HuH-7.5 (cell line): Measurements from ENCODE around the gene STK10.

Experiments used
- DNase-seq: peaks from one replicate; pipeline ENCODE4 v3.0.0; 2011; ENCODE audit warnings: low spot score

Gene STK10

DNA sequence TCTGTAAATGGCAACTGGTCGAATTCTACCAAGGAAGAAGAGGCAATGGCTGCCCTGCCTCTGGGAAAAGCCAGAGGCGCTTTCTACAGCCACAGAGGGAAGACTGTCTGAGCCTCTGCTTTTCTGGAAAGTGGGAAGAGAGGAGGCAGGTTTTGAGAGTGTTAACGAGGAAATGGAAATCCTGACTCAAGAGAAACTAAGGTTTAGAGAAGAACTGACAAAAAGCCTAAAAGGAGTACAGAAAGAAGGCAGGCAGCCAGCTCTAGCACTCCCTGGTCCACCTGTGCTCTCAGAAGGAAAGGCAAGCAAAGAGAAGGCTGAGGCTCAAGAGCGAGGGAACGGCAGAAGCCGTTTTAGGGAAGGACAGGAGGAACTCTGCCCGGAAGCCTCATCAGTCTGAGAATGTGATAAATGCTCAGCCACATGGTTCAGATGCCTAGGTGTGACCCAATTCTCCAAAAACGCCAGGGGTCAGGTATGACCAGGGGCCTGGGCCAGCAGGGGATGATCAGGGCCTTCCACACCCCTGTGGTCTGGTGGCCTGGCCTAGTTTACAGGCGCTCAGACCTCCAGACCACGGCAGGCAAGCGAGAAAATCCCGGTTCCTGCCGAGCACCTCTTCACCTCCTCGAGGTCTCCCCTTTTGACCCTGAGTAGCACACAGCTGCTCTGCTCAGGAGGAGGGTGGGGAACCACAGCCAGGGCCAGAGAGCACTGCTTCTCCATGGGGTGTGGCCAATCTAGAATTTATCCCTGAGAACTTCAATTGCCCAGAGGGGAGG lies 101.6 kb downstream of the STK10 start:
- DNase-seq: no peak

DNA sequence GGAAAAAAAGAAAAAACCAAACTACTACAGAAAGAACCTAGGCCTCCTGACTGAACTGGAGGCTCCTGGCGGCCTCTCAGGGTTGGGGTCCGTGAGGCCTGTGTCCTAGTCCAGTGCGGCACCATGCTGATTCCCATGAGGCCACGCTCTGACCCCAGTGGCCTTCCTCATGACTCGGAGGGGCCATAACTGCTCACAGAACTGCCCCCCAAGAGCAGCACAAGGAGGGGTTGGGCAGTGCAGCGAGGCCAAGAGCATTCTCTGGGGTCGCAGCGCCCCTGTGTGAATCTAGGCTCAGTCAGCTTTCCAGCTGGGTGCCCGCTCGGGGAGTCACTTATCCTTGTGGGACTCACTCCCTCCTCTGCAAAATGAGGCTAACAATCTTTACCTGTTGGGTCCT lies 102.3 kb downstream of the STK10 start:
- DNase-seq: no peak

DNA sequence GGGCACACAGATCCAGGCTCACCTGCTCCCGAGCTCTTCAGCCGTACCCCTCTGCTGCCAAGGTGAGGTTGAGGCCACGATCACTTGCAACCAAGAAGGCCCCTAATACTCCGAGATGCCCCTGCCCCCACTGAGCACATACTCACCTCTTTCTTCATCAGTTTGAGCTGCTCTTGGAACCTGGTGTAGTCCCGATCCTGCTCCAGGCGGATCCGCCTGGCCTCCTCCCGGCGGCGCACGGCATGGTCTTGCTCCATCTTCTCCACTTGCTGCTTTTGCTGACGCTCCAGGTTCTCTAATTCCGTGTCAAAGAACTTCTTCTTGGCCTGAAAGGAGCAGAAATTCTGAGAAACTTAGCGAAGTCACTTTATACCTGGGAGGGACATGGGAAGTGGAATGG lies 105.8 kb downstream of the STK10 start:
- DNase-seq: no peak

DNA sequence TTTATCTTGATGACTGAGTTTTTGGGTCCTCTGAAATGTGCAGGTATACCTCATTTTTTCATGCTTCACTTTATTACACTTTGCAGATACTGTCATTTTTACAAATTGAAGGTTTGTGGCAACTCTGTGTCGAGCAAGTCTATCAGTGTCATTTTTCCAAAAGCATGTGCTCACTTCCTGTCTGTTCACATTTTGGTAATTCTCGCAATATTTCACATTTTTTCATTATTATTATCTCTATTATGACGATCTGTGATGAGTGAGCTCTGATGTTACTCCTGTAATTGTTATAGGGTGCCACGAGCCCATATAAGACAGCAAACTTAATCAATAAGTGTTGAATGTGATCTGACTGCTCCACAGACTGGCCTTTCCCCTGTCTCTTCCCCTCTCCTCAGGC lies 108.1 kb downstream of the STK10 start:
- DNase-seq: no peak

DNA sequence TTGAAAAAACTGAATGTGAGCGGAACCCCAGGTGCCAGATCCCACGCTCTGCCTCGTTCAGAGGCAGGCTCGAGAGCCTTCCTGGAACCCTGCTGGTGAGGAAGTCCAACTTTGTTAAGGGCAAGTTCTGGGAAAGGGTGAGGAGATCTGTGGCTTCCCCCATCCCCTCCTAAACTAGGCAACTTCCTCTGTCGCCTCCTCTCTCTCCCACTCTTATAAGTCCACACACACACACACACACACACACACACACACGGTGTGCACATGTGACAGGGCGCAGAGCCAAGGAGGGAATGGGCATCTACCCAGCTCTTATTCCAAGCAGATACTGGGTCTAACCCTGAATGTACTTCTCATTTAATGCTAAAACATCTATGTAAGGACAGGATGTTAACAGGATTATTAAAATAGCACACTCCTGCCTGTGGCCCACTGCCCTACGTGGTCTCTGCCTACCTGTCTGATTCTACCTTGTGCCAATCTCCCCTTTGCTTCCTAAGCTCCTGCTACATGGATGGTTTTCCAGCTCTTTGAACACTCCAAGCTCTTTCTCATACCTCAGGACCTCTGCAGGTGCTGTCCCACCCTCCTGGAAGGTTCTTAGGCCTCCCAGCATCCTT lies 109.2 kb downstream of the STK10 start:
- DNase-seq: no peak

DNA sequence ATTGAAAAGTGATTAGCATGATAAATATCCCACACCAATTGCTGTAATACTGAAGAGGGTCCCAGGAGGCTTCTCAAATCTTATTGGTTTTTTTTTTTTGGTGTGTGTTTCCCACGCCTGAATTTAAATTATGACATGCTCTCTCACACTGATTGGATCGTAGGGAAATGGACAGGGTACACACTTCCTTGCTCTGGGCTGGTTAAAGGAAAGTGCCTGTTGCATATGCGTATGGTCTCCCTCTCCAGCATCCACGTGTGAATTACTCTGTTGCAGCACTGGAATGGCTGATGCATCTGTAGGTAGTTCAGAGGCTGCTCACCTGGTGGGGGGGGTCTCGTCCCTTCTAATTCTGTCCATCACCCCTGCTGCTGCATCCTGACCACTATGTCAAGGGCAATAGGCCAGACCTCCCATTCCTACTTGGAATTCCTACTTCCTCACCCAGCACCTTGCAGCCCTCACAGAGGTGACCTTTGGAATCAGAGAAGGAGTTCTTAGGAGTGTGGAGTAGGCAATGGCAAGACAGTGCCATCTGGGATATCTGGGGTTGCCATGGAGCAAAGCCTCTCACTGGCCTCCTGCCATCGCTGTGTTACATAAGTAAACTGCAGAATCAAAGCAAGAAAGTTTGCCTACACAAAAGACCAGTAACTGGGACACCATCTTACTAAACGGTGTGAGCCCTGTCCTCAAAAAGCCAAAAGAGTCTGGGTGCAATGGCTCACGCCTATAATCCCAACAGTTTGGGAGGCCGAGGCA lies 110.2 kb downstream of the STK10 start:
- DNase-seq: no peak

DNA sequence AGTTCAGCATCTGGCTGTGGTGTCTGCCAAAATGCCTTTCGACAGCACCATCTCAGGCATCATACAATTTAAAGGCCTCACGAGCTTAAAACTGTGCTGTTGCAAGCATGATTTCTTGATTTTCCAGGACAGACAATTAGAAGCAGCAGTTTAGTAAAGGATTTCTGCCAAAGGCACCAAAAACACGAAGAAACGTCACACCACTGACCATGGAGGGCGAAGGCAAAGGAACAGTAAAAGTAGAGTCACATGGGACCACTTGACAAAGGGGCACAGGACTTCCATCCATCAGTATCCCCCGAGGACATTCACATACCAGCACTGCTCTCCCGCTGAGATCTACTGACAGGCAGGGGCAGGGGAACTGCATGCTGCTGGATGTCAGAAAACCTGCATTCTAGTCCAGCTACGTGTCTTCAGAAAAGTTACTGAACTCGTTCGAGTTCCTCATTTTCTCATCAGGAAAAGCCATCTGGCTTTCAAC lies 111.2 kb downstream of the STK10 start:
- no peak for DNase-seq

DNA sequence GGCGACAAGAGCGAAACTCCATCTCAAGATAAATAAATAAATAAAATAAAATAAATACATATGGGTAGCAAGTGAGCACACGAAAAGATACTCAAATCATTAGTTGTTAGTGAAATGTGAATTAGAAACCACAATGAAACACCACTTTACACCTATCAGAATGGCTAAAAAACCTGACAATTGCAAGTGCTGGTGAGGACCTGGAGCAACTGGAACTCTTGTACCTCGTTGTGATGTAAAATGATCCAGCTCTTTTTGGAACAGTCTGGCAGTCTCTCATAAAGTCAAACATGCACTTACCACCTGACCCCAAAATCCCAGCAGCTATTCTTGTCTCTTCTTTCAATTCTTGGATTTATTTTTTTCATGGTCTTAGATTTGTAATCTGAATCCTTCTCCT lies 112.4 kb downstream of the STK10 start:
- DNase-seq: no peak

DNA sequence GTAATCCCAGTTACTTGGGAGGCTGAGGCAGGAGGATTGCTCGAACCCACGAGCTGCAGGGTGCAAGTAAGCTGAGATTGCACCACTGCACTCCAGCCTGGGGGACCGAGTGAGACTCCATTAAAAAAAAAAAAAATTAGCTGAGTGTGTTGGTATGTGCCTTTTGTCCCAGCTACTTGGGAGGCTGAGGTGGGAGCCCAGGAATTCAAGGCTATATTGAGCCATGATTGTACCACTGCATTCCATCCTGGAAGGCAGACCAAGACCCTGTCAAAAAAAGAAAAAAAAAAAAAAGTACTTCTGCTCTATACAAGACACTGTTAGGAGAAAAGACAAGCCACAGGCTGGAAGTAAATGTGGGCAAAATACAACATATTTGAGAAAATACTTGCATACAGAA lies 113.1 kb downstream of the STK10 start:
- no peak for DNase-seq

DNA sequence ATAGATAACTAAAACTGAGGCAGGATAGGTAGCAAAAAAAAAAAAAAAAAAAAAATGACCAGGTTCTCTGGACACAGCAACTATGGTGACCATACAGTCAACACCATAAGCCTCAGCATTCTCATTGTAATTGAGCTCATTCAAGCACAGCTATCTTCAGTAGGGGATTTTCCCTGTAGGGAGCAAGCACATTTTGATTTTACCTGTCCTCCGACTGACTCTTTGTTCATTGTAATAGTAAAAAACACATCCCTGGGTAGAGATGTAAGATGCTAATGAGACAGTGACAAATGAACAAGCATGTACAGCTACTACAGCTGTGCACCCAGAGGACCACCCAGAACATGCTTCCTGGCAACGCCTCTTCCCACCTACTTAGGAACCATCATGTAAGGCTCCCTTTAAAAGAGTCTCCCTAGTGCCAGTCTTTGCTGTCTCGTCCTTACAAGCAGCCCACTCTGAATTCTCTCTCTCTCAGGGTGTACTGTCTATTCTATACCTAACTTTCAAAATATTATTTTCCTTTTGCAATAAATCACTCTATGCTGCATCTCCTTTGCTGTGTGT lies 116.6 kb downstream of the STK10 start:
- DNase-seq: no peak

DNA sequence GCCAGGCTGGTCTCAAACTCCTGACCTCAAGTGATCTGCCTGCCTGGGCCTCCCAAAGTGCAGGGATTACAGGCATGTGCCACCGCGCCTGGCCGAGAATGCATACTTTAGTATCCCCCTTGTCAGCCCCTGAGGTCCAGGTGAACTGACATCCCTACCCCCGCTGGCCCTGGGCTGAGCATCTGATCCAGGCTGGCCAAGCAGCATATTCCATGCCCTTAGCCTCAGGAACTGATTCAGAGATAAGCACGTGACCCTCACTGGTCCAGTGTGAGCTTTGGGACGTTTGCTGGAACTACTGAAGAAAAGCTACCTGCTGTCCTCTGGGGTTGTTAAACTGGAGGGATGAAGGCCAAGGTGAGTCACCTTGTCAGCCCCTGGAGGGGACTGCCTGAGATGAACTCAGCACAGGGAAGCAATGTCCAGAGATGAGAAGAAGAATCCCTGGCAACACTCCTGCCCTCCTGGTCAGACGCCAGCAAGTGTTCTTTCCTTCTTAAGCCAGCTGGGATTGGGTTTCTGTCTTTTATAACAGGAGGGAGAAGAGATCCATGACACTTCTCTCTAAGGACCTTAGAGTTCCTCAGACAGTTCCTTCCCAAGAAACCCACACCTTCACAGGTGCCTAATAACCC lies 122.5 kb downstream of the STK10 start:
- no peak for DNase-seq

DNA sequence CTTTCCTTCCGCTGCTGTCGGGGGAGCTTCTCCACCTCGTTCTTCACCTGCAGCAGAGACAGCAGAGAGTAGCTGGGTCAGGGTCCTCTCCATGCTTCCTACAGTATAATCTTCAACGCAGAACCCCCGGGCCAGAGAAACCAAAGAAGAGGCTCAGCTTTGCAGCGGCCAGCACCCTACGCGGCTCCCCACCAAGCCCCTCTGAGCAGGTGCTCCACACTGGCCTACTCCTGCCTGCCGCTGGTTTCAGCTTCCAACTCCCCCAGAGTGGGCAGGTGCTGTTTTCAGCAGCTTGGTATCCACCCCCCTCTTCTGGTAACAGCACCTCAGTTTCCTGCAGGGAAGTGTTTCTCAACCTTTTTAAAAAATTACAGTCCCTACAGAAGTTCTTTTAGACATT lies 123.3 kb downstream of the STK10 start:
- DNase-seq: no peak

DNA sequence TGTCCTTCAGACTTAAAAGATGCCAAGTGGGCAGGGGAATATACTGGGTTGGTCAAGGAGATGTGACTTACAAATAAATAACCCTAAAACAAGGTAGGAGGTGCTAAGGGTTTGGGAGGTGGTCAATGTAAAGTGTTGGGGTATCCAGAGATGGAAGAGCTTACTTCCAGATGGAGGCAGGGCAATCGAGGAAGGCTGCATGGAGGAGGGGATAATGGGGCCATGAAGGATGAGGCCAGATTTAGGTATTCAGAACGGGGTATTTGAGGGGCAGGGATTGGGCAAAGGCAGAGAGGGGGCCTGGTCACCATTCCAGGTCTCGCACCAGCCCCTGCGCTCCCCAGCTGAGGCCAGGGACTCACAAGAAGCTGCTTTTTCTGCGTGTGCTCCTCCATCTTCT lies 123.7 kb downstream of the STK10 start:
- DNase-seq: no peak

DNA sequence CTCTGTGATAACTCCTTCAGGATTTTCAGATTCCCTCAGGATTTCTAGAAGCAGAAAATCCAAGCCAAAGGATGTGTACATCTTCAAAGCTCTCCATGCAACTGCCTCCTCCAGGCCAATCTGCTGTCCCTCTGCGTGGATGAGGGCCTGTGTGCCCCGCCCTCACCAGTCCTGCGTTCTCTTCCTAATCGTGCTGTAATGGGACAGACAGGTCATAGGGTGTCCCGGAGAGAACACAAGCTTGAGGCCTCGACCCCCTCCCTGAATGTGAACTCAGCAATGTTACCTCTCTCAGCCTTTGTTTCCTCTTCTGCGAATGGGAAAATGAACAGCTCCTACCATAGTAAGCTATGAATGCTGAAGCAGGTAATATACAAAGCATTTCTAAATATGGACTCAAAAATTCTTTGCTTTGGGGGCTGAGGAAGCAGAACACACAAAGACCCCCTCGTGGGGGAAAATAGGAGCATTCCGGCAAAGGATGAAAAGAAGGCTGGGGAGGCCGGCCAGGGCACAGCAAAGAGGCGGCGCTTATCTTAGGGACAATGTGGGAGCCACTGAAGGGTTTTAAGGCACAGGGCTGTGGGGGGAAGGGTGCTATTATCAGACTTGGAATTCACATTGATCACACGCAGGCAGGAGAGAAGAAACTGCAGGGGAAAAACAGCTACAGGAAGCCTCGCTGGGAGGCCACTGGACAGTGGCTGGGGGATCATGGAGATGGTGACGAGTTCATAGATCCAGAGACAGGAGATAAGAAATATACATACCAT lies 124.4 kb downstream of the STK10 start:
- no peak for DNase-seq

DNA sequence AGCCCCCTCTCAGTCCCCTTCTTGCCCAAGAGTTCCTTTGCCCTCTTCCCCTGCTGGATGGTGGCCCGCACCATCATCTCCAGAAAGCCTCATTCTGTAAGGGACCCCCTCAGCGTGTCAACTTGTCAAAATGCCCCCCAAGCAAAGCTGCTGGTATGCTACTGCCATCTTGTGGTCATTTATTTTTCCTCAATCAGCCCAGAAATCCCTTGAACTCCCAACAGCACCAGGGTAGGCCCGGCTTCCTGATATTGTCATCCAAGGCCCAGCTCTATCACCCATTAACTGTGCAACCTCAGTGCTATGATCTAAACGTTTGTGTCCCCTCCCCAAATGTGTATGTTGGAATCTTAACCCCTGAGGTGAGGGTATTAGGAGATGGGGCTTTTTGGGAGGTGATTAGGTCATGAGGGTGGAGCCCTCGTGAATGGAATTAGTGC lies 128.3 kb downstream of the STK10 start:
- peak; percentile 41 for DNase-seq

DNA sequence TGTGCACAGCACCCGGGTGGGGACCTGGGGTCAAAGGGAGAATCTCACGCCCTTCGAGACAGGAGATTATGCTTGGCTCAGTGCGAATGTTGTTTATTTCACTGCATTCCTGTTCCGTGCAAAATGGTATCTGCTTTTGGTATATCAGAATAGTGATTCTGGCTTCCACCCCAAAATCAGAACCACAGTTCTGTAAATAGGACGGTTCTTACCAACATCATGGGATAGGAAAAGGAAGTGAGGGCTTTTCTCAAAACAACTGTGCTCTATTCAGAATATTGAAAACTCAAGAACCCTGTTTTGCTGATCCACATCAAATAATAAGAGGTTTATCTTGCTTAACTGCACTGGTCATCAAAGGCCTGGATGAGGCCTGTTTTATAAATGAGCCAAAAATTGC lies 129.9 kb downstream of the STK10 start:
- DNase-seq: no peak

DNA sequence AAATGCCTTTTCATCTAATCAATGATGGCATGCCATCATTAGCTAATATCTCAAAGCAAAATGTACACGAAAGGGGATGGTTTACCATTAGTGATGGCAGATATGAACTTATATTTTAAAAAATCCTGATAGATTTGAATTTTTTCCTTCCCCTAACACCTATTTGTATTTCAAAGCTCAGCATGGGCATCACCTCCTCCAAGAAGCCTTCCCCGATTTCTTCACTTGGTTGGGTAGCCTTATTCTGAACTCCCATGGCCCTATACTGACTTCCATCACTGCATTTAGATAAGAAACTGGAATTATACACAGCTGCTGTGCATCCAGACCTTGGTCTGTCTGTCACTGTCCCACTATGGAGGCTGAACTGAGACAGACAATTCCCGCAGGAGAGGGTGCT lies 132.0 kb downstream of the STK10 start:
- DNase-seq: no peak

DNA sequence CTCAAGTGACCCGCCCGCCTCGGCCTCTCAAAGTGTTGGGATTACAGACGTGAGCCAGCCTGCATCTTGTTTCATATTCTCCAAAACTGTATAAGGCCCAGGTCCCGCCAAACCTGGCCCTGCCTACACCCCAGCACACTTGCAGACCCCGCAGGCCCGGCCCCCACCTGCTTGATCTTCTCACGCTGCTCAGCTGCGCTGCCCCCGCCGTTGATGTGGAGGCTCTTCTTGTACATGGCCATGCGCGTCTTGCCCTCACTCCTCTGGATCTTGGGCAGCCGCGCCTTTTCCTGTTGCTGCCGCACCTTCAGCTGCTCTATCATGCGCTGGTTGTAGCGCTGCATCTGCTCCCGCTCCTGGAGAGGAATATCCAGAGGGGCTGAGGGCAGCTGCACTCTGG lies 132.6 kb downstream of the STK10 start:
- DNase-seq: no peak

DNA sequence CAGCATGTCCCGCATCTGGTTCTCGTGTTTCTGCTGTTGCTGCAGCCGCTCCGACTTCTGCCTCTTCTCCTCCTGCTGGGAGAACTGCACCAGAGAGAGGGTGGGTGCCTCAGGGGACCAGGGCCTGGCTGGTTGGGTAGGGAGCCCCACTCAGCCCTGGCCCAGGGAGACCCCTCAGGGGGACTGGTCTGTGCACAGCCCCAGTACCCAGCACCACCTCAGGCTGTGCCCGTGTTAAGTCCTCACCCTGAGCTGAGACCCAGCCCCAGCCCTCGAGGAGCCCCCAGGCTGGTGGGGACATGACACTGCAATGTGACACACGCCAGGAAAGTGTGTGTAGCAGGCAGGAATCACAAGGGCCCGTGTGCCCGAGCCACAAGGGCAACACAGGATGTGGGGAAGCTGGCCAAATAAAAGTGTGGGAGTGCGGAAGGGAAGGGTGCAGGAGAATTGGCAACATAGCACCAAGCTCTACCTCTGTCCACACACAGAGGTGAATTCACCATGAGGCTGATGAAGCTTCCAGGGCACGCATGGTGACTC lies 133.3 kb downstream of the STK10 start:
- no peak for DNase-seq

DNA sequence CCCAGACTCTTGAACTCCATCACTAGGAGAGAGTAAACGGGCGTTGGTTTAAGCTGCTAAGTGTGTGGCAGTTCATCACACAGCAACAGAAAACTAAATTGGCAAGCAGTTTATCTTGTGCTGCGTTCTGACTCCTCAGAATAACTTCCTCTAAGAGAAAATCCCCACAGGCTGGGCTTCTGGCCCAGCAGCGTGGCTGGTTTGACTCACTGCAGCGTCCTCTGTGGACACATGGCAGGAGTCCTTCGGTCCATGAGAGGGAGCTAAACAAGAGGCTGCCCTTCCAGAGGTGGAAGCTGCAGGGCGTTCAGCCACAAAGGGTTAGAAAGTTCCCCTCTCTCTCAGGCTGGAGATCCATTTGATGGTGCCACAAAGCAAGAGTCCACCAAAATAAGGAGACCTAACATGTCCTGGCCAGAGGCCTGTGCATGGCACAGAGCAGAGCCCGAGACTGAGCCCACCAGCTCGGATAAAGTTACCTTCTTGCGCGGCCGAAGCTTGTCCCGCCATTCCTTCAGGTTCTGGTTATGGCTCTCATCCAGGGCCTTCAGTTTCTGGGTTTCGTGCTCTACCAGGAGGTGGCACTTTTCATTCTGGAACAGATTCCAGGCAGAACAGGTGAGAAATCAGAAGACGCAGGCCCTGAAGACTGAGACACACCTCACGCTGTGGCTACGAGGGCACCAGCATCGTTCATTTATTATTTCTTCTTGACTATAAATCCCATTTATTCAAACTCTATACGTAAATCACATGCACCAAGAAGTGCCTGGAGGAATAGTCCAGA lies 135.4 kb downstream of the STK10 start:
- no peak for DNase-seq
